Activated T-cell treated with anti-CD3 and anti-CD28 coated beads, Interleukin-2, amount 50 U/mL, for 1 hour (primary cell): ENCODE results near the gene RAB8B.
"Not testable (repeated sequence)": the region's sequence is repeated elsewhere in the genome, so short reads cannot be mapped to it uniquely, and the experiment has no call there.

Experiments used
- DNase-seq: peaks from one replicate; pipeline ENCODE4 v3.0.0-alpha.2; 2020

RAB8B gene

GRCh38 chr15:63210151-63211091 is 21.0 kb downstream of the RAB8B start:
- DNase-seq = no peak

GRCh38 chr15:63211092-63211490 is 21.7 kb downstream of the RAB8B start:
- DNase-seq = no peak

- no peak for DNase-seq
These were observed 22.1 kb downstream of the RAB8B start for GRCh38 chr15:63211549-63211948.

GRCh38 chr15:63212050-63213004 is 22.9 kb downstream of the RAB8B start:
- DNase-seq = no peak

GRCh38 chr15:63218100-63218808 is 28.8 kb downstream of the RAB8B start:
- no peak for DNase-seq

GRCh38 chr15:63219196-63219710 is 29.8 kb downstream of the RAB8B start:
- DNase-seq = no peak

- no peak for DNase-seq
These were observed 31.9 kb downstream of the RAB8B start for GRCh38 chr15:63221346-63221745.

GRCh38 chr15:63223463-63223862 is 34.1 kb downstream of the RAB8B start:
- DNase-seq = no peak

- DNase-seq = no peak
These were observed 36.0 kb downstream of the RAB8B start for GRCh38 chr15:63225381-63225780.

- no peak for DNase-seq
These were observed 36.9 kb downstream of the RAB8B start for GRCh38 chr15:63226155-63226883.

GRCh38 chr15:63226966-63227401 is 37.6 kb downstream of the RAB8B start:
- DNase-seq = no peak

- no peak for DNase-seq
These were observed 38.3 kb downstream of the RAB8B start for GRCh38 chr15:63227689-63228088.

GRCh38 chr15:63231206-63231605 is 41.8 kb downstream of the RAB8B start:
- no peak for DNase-seq

GRCh38 chr15:63231706-63232105 is 42.3 kb downstream of the RAB8B start:
- DNase-seq = no peak

GRCh38 chr15:63232405-63232804 is 43.0 kb downstream of the RAB8B start:
- DNase-seq = no peak

- DNase-seq = no peak
These were observed 43.5 kb downstream of the RAB8B start for GRCh38 chr15:63232943-63233342.

GRCh38 chr15:63233667-63234423 is 44.4 kb downstream of the RAB8B start:
- no peak for DNase-seq

- no peak for DNase-seq
These were observed 45.1 kb downstream of the RAB8B start for GRCh38 chr15:63234451-63234870.

- no peak for DNase-seq
These were observed 46.9 kb downstream of the RAB8B start for GRCh38 chr15:63236272-63236671.

GRCh38 chr15:63237086-63237485 is 47.7 kb downstream of the RAB8B start:
- not testable (repeated sequence) for DNase-seq

- DNase-seq = no peak
These were observed 48.8 kb downstream of the RAB8B start for GRCh38 chr15:63238171-63238570.
